A673 (cell line): ENCODE results near the gene SRD5A1. TPM values are rescaled to one million over a fixed set of nuclear protein-coding genes. Genes with fewer than 3 reads are reported as not detected.

Source experiments
- BruUV-seq: library from RNA; stranded (reverse); fragments of 400-500 nt; replicated peaks from 2 replicates; lab custom pipeline; 2021; lab: Mats Ljungman, UMichigan
- CTCF ChIA-PET: fragments of 300-600 bp; sonication (Branson Sonifier 250); formaldehyde crosslinking; loops from one replicate; lab custom pipeline; 2022; ENCODE audit warnings: antibody characterized with exemption; lab: Charles Lee
- POLR2A ChIA-PET: fragments of 300-600 bp; sonication (Branson Sonifier 250); formaldehyde crosslinking; loops from one replicate; lab custom pipeline; 2022; ENCODE audit warnings: antibody characterized with exemption; ENCODE audit not compliant: low non-redundant PET; lab: Charles Lee
- DNase-seq: peaks from one replicate; pipeline ENCODE4 v3.0.0-alpha.2; 2015; ENCODE audit warnings: low spot score
- H3K27ac ChIP-seq: fragments of 200-600 bp; sonication (generic); 2 replicates; pipeline ENCODE4 v1.5.1; 2016; ENCODE audit warnings: mixed run types, low read depth, mild to moderate bottlenecking, mixed read lengths, antibody characterized with exemption, low read length; ENCODE audit not compliant: poor library complexity, severe bottlenecking
- H3K27me3 ChIP-seq: fragments of 200-600 bp; sonication (generic); replicated peaks from 2 replicates; pipeline ENCODE4 v1.6.1; 2017; ENCODE audit warnings: mixed run types, low read depth, mild to moderate bottlenecking, mixed read lengths, antibody characterized with exemption, low read length; ENCODE audit not compliant: insufficient read depth, poor library complexity
- H3K36me3 ChIP-seq: fragments of 200-600 bp; sonication (generic); 2 replicates; pipeline ENCODE4 v1.6.1; 2016; ENCODE audit warnings: mixed run types, mild to moderate bottlenecking, mixed read lengths, antibody characterized with exemption, low read length; ENCODE audit not compliant: insufficient read depth, poor library complexity, severe bottlenecking
- H3K4me1 ChIP-seq: fragments of 200-600 bp; sonication (generic); 2 replicates; pipeline ENCODE4 v1.6.1; 2017; ENCODE audit warnings: mixed run types, mild to moderate bottlenecking, mixed read lengths, antibody characterized with exemption, low read length; ENCODE audit not compliant: insufficient read depth, poor library complexity, severe bottlenecking
- H3K4me3 ChIP-seq: fragments of 200-600 bp; sonication (generic); 2 replicates; pipeline ENCODE4 v1.5.1; 2016; ENCODE audit warnings: low read depth, mixed run types, mild to moderate bottlenecking, mixed read lengths, low read length; ENCODE audit not compliant: poor library complexity, severe bottlenecking
- H3K9me3 ChIP-seq: fragments of 200-600 bp; sonication (generic); 2 replicates; pipeline ENCODE4 v1.6.1; 2016; ENCODE audit warnings: mixed run types, low read depth, mild to moderate bottlenecking, mixed read lengths, antibody characterized with exemption, low read length; ENCODE audit not compliant: poor library complexity, severe bottlenecking
- CTCF ChIP-seq: fragments of 300-800, 200-600 bp; sonication (generic); conservative IDR thresholded peaks from 2 replicates; pipeline ENCODE4 v1.5.1; 2017; ENCODE audit warnings: low read depth, mild to moderate bottlenecking, antibody characterized with exemption, low read length, moderate library complexity, mixed read lengths
- EZH2 ChIP-seq: fragments of 200-600 bp; sonication (generic); IDR thresholded peaks from 2 replicates; pipeline ENCODE4 v1.6.1; 2017; ENCODE audit warnings: borderline replicate concordance, low read depth, mild to moderate bottlenecking, mixed read lengths, antibody characterized with exemption, low read length; ENCODE audit not compliant: poor library complexity, severe bottlenecking
- intact Hi-C: fragments of 100-400 bp; cut with micrococcal nuclease; formaldehyde crosslinking; loops from one replicate; pipeline ENCODE4 v1.10.0; 2022; ENCODE audit not compliant: unreplicated experiment
- total RNA-seq: library from RNA; stranded (reverse); gene quantifications from 2 replicates; pipeline ENCODE4 v1.2.3, GENCODE V29; 2021

SRD5A1 gene
- total RNA-seq, 1 experiment from 2014 or later, result 32.0 TPM

GRCh38 chr5:6674886-6675285 lies 41.6 kb downstream of the SRD5A1 start:
- no TSS peak for BruUV-seq
- H3K9me3 ChIP-seq, result no peaks in the 10 kb centered on the region
- no peak for TF ChIP-seq EZH2
- no peak for TF ChIP-seq CTCF
- no peaks in the 10 kb centered on the region for H3K36me3 ChIP-seq
- ChIA-PET POLR2A (no interaction called here), CTCF (no interaction called here)
- no peak overlapping the region for H3K4me3 ChIP-seq
- intact Hi-C loops, result no loop called here
- no peaks in the 10 kb centered on the region for H3K27me3 ChIP-seq
- DNase-seq, result no peak
- H3K27ac ChIP-seq, result no peak overlapping the region
- no peaks in the 10 kb centered on the region for H3K4me1 ChIP-seq

- H3K36me3 ChIP-seq, result no peaks in the 10 kb centered on the region
- DNase-seq, result no peak
- intact Hi-C loops, result no loop called here
- ChIA-PET POLR2A (no interaction called here), CTCF (no interaction called here)
- no peak overlapping the region for H3K27ac ChIP-seq
- BruUV-seq, result no TSS peak
- H3K27me3 ChIP-seq, result no peaks in the 10 kb centered on the region
- no peaks in the 10 kb centered on the region for H3K9me3 ChIP-seq
- TF ChIP-seq EZH2 (no peak), CTCF (no peak)
- H3K4me3 ChIP-seq, result no peak overlapping the region
- H3K4me1 ChIP-seq, result no peaks in the 10 kb centered on the region
These were observed 42.7 kb downstream of the SRD5A1 start for GRCh38 chr5:6675784-6676491.

GRCh38 chr5:6676702-6677101 lies 43.5 kb downstream of the SRD5A1 start:
- no TSS peak for BruUV-seq

More at GRCh38 chr5:6676702-6677101, 43.5 kb downstream of the SRD5A1 start:
- no peak for TF ChIP-seq EZH2
- no peak for TF ChIP-seq CTCF
- Histone ChIP-seq H3K27ac (no peak overlapping the region), H3K9me3 (no peaks in the 10 kb centered on the region), H3K27me3 (no peaks in the 10 kb centered on the region), H3K36me3 (no peaks in the 10 kb centered on the region), H3K4me3 (no peak overlapping the region), H3K4me1 (no peaks in the 10 kb centered on the region)
- ChIA-PET POLR2A (no interaction called here), CTCF (no interaction called here)
- intact Hi-C loops, result no loop called here
- DNase-seq, result no peak
